K562 (cell line): ENCODE results near the gene NRN1L. TPM values are rescaled to one million over a fixed set of nuclear protein-coding genes. Genes with fewer than 3 reads are reported as not detected.

ENCODE experiments used
- ATAC-seq: fragments of 200-7000 bp; cut with Tn5 transposase; 3 replicates; pipeline ENCODE4 v1.9.1; 2020; ENCODE audit warnings: moderate library complexity
- BruUV-seq: library from RNA; stranded (reverse); fragments of 400-500 nt; replicated peaks from 2 replicates; lab custom pipeline; 2021; lab: Mats Ljungman, UMichigan
- CTCF ChIA-PET: fragments of 300-600 bp; formaldehyde crosslinking; extraction: SDS; loops from one replicate; lab custom pipeline; 2021; ENCODE audit warnings: low intra/inter-chr PET ratio; lab: Yijun Ruan, JAX
- POLR2A ChIA-PET: fragments of 300-600, 350-650 bp; sonication (Branson Sonifier 250); formaldehyde crosslinking; extraction: SDS; loops from one replicate; lab custom pipeline; 2021; ENCODE audit warnings: antibody characterized with exemption, inconsistent platforms; lab: Yijun Ruan, JAX
- DNase-seq, 4 experiments: peaks; one replicate each; pipeline versions ENCODE4 v3.0.0 to v3.0.0-alpha.2; 2011 to 2018; ENCODE audit warnings: low spot score in 3 of 4, mixed read lengths in 3 of 4; ENCODE audit errors: extremely low read depth in 1 of 4
- FAIRE-seq: peaks from 2 replicates; lab custom pipeline; 2011; peaks lifted over from hg19 to GRCh38; lab: Jason Lieb, UNC
- H2AFZ ChIP-seq: 2 replicates; pipeline ENCODE4 v1.6.0; 2011; ENCODE audit warnings: low read depth, low read length, control low read depth, inconsistent platforms
- H3K27ac ChIP-seq: fragments of 200-600 bp; 3 replicates; pipeline ENCODE4 v1.8.0; 2011; ENCODE audit warnings: low read depth, mild to moderate bottlenecking, control low read depth, inconsistent platforms, low read length, moderate library complexity, mixed read lengths; ENCODE audit errors: extremely low read depth
- H3K27me3 ChIP-seq, 2 experiments: fragments of 300-600 bp in 1 of 2; 2 replicates in 1 of 2; 3 replicates in 1 of 2; pipeline versions ENCODE4 v1.6.0 to v1.8.0; 2011; ENCODE audit warnings: inconsistent platforms in 2 of 2, low read length in 2 of 2, mild to moderate bottlenecking in 1 of 2, mixed read lengths in 1 of 2, moderate library complexity in 1 of 2; ENCODE audit not compliant: control insufficient read depth in 2 of 2, insufficient read depth in 2 of 2
- H3K36me3 ChIP-seq: fragments of 300-600 bp; 3 replicates; pipeline ENCODE4 v1.8.0; 2011; ENCODE audit warnings: mild to moderate bottlenecking, low read length, inconsistent platforms; ENCODE audit not compliant: control insufficient read depth, insufficient read depth
- H3K4me1 ChIP-seq, 2 experiments: fragments of 200-600 bp in 1 of 2; replicated peaks in 1 of 2; 2 replicates in 1 of 2; 3 replicates in 1 of 2; pipeline versions ENCODE4 v1.5.1 to v1.8.0; 2011; ENCODE audit warnings: inconsistent platforms in 2 of 2, low read length in 2 of 2, mild to moderate bottlenecking in 1 of 2, mixed read lengths in 1 of 2, moderate library complexity in 1 of 2; ENCODE audit not compliant: control insufficient read depth in 2 of 2, insufficient read depth in 2 of 2
- H3K4me2 ChIP-seq: 2 replicates; pipeline ENCODE4 v1.6.1; 2011; ENCODE audit warnings: low read length, control low read depth, inconsistent platforms, mixed read lengths; ENCODE audit not compliant: insufficient read depth
- H3K4me3 ChIP-seq: fragments of 200-600 bp; sonication (generic), shearing (Covaris generic); 2 replicates; pipeline ENCODE4 v1.5.1; 2016; ENCODE audit warnings: control low read depth, inconsistent platforms
- H3K79me2 ChIP-seq: fragments of 200-600 bp; 3 replicates; pipeline ENCODE4 v1.8.0; 2011; ENCODE audit warnings: low read length, inconsistent platforms; ENCODE audit not compliant: control insufficient read depth, insufficient read depth
- H3K9ac ChIP-seq, 2 experiments: 2 replicates each; pipeline versions ENCODE4 v1.6.0 to v1.6.1; 2011; ENCODE audit warnings: low read depth in 2 of 2, low read length in 2 of 2, control low read depth in 1 of 2, inconsistent platforms in 1 of 2, mild to moderate bottlenecking in 1 of 2, mixed read lengths in 1 of 2; ENCODE audit not compliant: insufficient read depth in 1 of 2
- H3K9me1 ChIP-seq: one replicate; pipeline ENCODE4 v1.6.0; 2011; ENCODE audit warnings: inconsistent platforms, mild to moderate bottlenecking, low read length, moderate library complexity; ENCODE audit not compliant: control insufficient read depth, insufficient read depth
- H3K9me3 ChIP-seq: replicated peaks from 2 replicates; pipeline ENCODE4 v1.5.1; 2011; ENCODE audit warnings: low read depth, low read length, inconsistent platforms; ENCODE audit not compliant: control insufficient read depth, insufficient read depth
- H4K20me1 ChIP-seq: replicated peaks from 2 replicates; pipeline ENCODE4 v1.6.1; 2011; ENCODE audit warnings: low read length, inconsistent platforms, mixed read lengths; ENCODE audit not compliant: control insufficient read depth, insufficient read depth
- BHLHE40 ChIP-seq: IDR thresholded peaks from 2 replicates; pipeline ENCODE4 v1.6.1; 2011; ENCODE audit warnings: low read length, improper control_type of control experiment
- BRF2 ChIP-seq: IDR thresholded peaks from 3 replicates; pipeline ENCODE4 v1.6.1; 2011; ENCODE audit warnings: borderline replicate concordance, mild to moderate bottlenecking; ENCODE audit not compliant: insufficient read length, insufficient read depth
- HDAC1 ChIP-seq, 2 experiments: fragments of 450-650 bp; IDR thresholded peaks; 2 replicates each; pipeline ENCODE4 v1.6.1; 2016 to 2017; ENCODE audit warnings: inconsistent platforms in 1 of 2, mild to moderate bottlenecking in 1 of 2, moderate library complexity in 1 of 2
- KDM1A ChIP-seq, 2 experiments: fragments of 450-650 bp; IDR thresholded peaks; 2 replicates each; pipeline ENCODE4 v1.6.1; 2016; ENCODE audit warnings: mild to moderate bottlenecking in 2 of 2
- RCOR1 ChIP-seq, 2 experiments: IDR thresholded peaks; 2 replicates each; pipeline ENCODE4 v1.6.1; 2012; ENCODE audit warnings: low read depth in 2 of 2, low read length in 2 of 2, borderline replicate concordance in 1 of 2, improper control_type of control experiment in 1 of 2
- REST ChIP-seq, 2 experiments: fragments of 450-650 bp; formaldehyde crosslinking in 1 of 2; IDR thresholded peaks; 2 replicates each; pipeline versions ENCODE4 v1.4.0 to v1.6.1; 2014 to 2020; ENCODE audit warnings: mild to moderate bottlenecking in 2 of 2, borderline replicate concordance in 1 of 2, low read depth in 1 of 2
- WGBS: fragments of 100-300 bp; shearing (Covaris generic); methylation state at CpG from one replicate; pipeline ENCODE4 v1.1.6; 2016; ENCODE audit warnings: low coverage, mixed read lengths; ENCODE audit not compliant: insufficient coverage; ENCODE audit errors: missing lambda C conversion rate; 5-methylcytosine and 5-hydroxymethylcytosine counted together
- in situ Hi-C: fragments of 300-500 bp; cut with MboI; formaldehyde crosslinking; loops from 4 replicates; pipeline ENCODE4 v1.15.0; 2018; ENCODE audit warnings: inconsistent platforms, mixed read lengths
- intact Hi-C: fragments of 100-400 bp; cut with micrococcal nuclease; formaldehyde crosslinking; loops from 2 replicates; pipeline ENCODE4 v1.14.2; 2022
- polyA plus RNA-seq, 8 experiments: library from polyadenylated mRNA; depleted of rRNA in 4 of 8; stranded (reverse) in 5 of 8; unstranded in 3 of 8; fragments of >200 nt; fragmentation: Nextera tagmentation in 2 of 8; fragmentation: Illumina TruSeq in 1 of 8; extraction: Ambion mirVana in 2 of 8; extraction: Trizol in 1 of 8; gene quantifications; 2 replicates each; pipeline versions ENCODE4 v1.2.1 to v1.2.3, GENCODE V29; 2011 to 2014; ENCODE audit warnings: inconsistent platforms in 1 of 8, missing spikeins in 1 of 8
- total RNA-seq, 7 experiments: library from RNA; depleted of rRNA in 6 of 7; stranded (reverse); fragments of >200 nt in 6 of 7; fragmentation: Illumina TruSeq in 2 of 7; extraction: Trizol in 2 of 7; gene quantifications; 2 replicates each; pipeline versions ENCODE4 v1.2.1 to v1.2.3, GENCODE V29; 2011 to 2021; ENCODE audit warnings: low replicate concordance in 1 of 7
- TF ChIP-seq, protein P1 (sequence below): fragments of 450-650 bp; IDR thresholded peaks from 2 replicates; pipeline ENCODE4 v1.6.1; 2016

NRN1L gene
- total and polyA plus RNA-seq, 9 of the 15 experiments (the other 6 are each of a cell fraction or from before 2014, with no cell fraction given) = 0.22 to 0.86 (median 0.61) TPM; not detected in 5

- in situ Hi-C loops = no loop called here
- Histone ChIP-seq H3K4me3 (no peak overlapping the region), H3K27ac (no peak overlapping the region), H3K9me1 (no peaks in the 10 kb centered on the region), H2AFZ (no peak overlapping the region), H3K4me2 (no peak overlapping the region), H3K9me3 (no peaks in the 10 kb centered on the region), H3K9ac (no peak overlapping the region), H3K36me3 (no peaks in the 10 kb centered on the region), H3K27me3 (no peaks in the 10 kb centered on the region), H4K20me1 (no peaks in the 10 kb centered on the region), H3K4me1 (peaks cover 13 to 32% of the 10 kb centered on the region in 2 experiments; a peak in 4 of 5 replicates), H3K79me2 (peaks cover 15% of the 10 kb centered on the region)
- TF ChIP-seq KDM1A (IDR thresholded peaks at IDR 0.05) = peak; percentile 75 to 80
- no peak for TF ChIP-seq REST (IDR thresholded peaks at IDR 0.05; ENCODE audit: borderline replicate concordance)
- no peak for TF ChIP-seq REST (CRISPR knock-in tag; IDR thresholded peaks at IDR 0.05; ENCODE audit: low read depth)
- TF ChIP-seq BRF2 = no peak
- TF ChIP-seq, protein P1, sequence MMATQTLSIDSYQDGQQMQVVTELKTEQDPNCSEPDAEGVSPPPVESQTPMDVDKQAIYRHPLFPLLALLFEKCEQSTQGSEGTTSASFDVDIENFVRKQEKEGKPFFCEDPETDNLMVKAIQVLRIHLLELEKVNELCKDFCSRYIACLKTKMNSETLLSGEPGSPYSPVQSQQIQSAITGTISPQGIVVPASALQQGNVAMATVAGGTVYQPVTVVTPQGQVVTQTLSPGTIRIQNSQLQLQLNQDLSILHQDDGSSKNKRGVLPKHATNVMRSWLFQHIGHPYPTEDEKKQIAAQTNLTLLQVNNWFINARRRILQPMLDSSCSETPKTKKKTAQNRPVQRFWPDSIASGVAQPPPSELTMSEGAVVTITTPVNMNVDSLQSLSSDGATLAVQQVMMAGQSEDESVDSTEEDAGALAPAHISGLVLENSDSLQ = 0 out of 2 replicates have a peak, but pooled peaks have one; percentile 12
- peak; percentile 18; the same call in 1 of the 2 replicates for TF ChIP-seq BHLHE40
- TF ChIP-seq RCOR1 (IDR thresholded peaks at IDR 0.05; ENCODE audit: borderline replicate concordance in 1 of 2, low read depth in 2 of 2, low read length in 2 of 2) = peak in 1 of 2 experiments; percentile 79; a peak in 1 of 4 replicates
- peak in 1 of 2 experiments; percentile 60; a peak in 2 of 4 replicates for TF ChIP-seq HDAC1 (IDR thresholded peaks at IDR 0.05)
- WGBS = 50% methylated on average over 2 of the region's 2 CpGs
- POLR2A ChIA-PET = interaction anchor here (0.7 kb wide), 1 partner anchor 21 kb away, joined by 3 read pairs; no protein-coding TSS in a partner anchor
- intact Hi-C loops = no loop called here
- CTCF ChIA-PET = no interaction called here
- no TSS peak for BruUV-seq
- no peak for ATAC-seq
- no peak for DNase-seq
- FAIRE-seq = no peak
These were observed 46.9 kb upstream of the NRN1L start for GRCh38 chr16:67837811-67838210.
